Brain microvascular endothelial cell (primary cell): ENCODE data around the gene OR2V2.

Source experiments
- DNase-seq: peaks from one replicate; pipeline ENCODE4 v3.0.0-alpha.2; 2020
- H3K27ac ChIP-seq: fragments of 250-450 bp; sonication (Bioruptor Pico); 2 replicates; pipeline ENCODE4 v1.5.1; 2020; ENCODE audit warnings: mild to moderate bottlenecking, moderate library complexity
- H3K27me3 ChIP-seq: fragments of 250-450 bp; sonication (Bioruptor Pico); replicated peaks from 2 replicates; pipeline ENCODE4 v1.5.1; 2020; ENCODE audit warnings: mild to moderate bottlenecking
- H3K36me3 ChIP-seq: fragments of 250-450 bp; sonication (Bioruptor Pico); replicated peaks from 2 replicates; pipeline ENCODE4 v1.5.1; 2020; ENCODE audit warnings: mild to moderate bottlenecking
- H3K4me3 ChIP-seq: 2 replicates; pipeline ENCODE4 v1.5.1; 2011; ENCODE audit warnings: low read depth, mild to moderate bottlenecking, control low read depth, low read length, moderate library complexity
- CTCF ChIP-seq: IDR thresholded peaks from 2 replicates; pipeline ENCODE4 v1.5.1; 2011; ENCODE audit warnings: low read depth, mild to moderate bottlenecking, moderate library complexity, low read length, control low read depth, inconsistent platforms; ENCODE audit errors: missing control alignments
- in situ Hi-C: cut with HindIII; loops from 2 replicates; pipeline ENCODE4 v1.10.0; 2017; ENCODE audit warnings: low sequenced_read_pairs, low pct_ligation_motif_present

Gene OR2V2

GRCh38 chr5:181198905-181199519 is 51.6 kb downstream of the OR2V2 start:
- TF ChIP-seq CTCF = no peak
- no peak for DNase-seq
- in situ Hi-C loops = no loop called here
- Histone ChIP-seq H3K4me3 (no peak overlapping the region), H3K27ac (no peak overlapping the region), H3K36me3 (no peaks in the 10 kb centered on the region), H3K27me3 (no peaks in the 10 kb centered on the region)

- no peaks in the 10 kb centered on the region for H3K36me3 ChIP-seq
- no peak for DNase-seq
- in situ Hi-C loops = no loop called here
- no peaks in the 10 kb centered on the region for H3K27me3 ChIP-seq
- no peak overlapping the region for H3K4me3 ChIP-seq
- H3K27ac ChIP-seq = no peak overlapping the region
- TF ChIP-seq CTCF = no peak
These were observed 52.7 kb downstream of the OR2V2 start for GRCh38 chr5:181199881-181200638.

- in situ Hi-C loops = no loop called here
- H3K27me3 ChIP-seq = no peaks in the 10 kb centered on the region
- H3K4me3 ChIP-seq = no peak overlapping the region
- DNase-seq = no peak
- H3K27ac ChIP-seq = no peak overlapping the region
- no peak for TF ChIP-seq CTCF
- no peaks in the 10 kb centered on the region for H3K36me3 ChIP-seq
These were observed 53.4 kb downstream of the OR2V2 start for GRCh38 chr5:181200816-181201215.

- H3K4me3 ChIP-seq = no peak overlapping the region
These were observed 55.8 kb downstream of the OR2V2 start for GRCh38 chr5:181203093-181203711.

GRCh38 chr5:181203777-181204112 is 56.4 kb downstream of the OR2V2 start:
- Histone ChIP-seq H3K27ac (no peak overlapping the region), H3K36me3 (no peaks in the 10 kb centered on the region), H3K4me3 (peak overlapping the region; percentile 45), H3K27me3 (no peaks in the 10 kb centered on the region)
- no peak for TF ChIP-seq CTCF
- DNase-seq = no peak
- in situ Hi-C loops = no loop called here

More at GRCh38 chr5:181203093-181203711, 55.8 kb downstream of the OR2V2 start:
- DNase-seq = no peak
- H3K27ac ChIP-seq = no peak overlapping the region
- in situ Hi-C loops = no loop called here
- H3K36me3 ChIP-seq = no peaks in the 10 kb centered on the region
- no peaks in the 10 kb centered on the region for H3K27me3 ChIP-seq
- no peak for TF ChIP-seq CTCF
